BE2C (cell line): Measurements from ENCODE around the gene DMRTA2.

Source experiments
- DNase-seq: peaks from one replicate; pipeline ENCODE4 v3.0.0-alpha.2; 2020
- H3K27me3 ChIP-seq: fragments of 250-450 bp; sonication (Bioruptor Pico); 2 replicates; pipeline ENCODE4 v1.5.1; 2020; ENCODE audit warnings: mild to moderate bottlenecking
- H3K36me3 ChIP-seq: fragments of 250-450 bp; sonication (Bioruptor Pico); 2 replicates; pipeline ENCODE4 v1.5.1; 2020; ENCODE audit warnings: mild to moderate bottlenecking
- H3K4me1 ChIP-seq: fragments of 250-450 bp; sonication (Bioruptor Pico); 2 replicates; pipeline ENCODE4 v1.5.1; 2020
- H3K4me3 ChIP-seq: 2 replicates; pipeline ENCODE4 v1.5.1; 2011; ENCODE audit warnings: low read depth, low read length
- H3K9me3 ChIP-seq: fragments of 250-450 bp; sonication (Bioruptor Pico); 2 replicates; pipeline ENCODE4 v1.5.1; 2020
- TF ChIP-seq, protein P1 (sequence below): IDR thresholded peaks from 2 replicates; pipeline ENCODE4 v1.5.1; 2012; ENCODE audit warnings: mild to moderate bottlenecking, low read depth, low read length

DMRTA2 gene

DNA sequence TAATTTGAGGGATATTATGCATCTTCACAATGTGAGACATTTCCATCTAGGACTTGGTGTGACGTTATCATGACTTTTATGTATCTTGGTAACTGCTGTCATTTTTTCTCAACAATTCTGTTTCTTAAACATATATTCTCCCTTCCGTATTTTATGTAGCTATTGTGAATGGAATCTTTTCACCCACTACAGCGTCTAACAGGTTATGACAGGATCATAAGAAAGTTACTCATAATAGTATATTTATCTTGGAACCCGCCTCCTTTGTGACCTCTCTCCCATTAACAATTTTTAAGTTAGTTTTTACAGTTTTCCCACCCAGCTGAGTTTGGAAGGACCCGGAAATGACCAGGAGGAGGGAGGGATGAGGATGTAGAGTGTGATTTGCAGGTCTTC, 6.8 kb upstream of the DMRTA2 start:
- TF ChIP-seq, protein P1, sequence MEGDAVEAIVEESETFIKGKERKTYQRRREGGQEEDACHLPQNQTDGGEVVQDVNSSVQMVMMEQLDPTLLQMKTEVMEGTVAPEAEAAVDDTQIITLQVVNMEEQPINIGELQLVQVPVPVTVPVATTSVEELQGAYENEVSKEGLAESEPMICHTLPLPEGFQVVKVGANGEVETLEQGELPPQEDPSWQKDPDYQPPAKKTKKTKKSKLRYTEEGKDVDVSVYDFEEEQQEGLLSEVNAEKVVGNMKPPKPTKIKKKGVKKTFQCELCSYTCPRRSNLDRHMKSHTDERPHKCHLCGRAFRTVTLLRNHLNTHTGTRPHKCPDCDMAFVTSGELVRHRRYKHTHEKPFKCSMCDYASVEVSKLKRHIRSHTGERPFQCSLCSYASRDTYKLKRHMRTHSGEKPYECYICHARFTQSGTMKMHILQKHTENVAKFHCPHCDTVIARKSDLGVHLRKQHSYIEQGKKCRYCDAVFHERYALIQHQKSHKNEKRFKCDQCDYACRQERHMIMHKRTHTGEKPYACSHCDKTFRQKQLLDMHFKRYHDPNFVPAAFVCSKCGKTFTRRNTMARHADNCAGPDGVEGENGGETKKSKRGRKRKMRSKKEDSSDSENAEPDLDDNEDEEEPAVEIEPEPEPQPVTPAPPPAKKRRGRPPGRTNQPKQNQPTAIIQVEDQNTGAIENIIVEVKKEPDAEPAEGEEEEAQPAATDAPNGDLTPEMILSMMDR: no peak
- H3K36me3 ChIP-seq: no peaks in the 10 kb centered on the region
- DNase-seq: no peak
- no peaks in the 10 kb centered on the region for H3K9me3 ChIP-seq
- no peaks in the 10 kb centered on the region for H3K4me1 ChIP-seq
- H3K27me3 ChIP-seq: peaks cover 66% of the 10 kb centered on the region
- H3K4me3 ChIP-seq: no peak overlapping the region

DNA sequence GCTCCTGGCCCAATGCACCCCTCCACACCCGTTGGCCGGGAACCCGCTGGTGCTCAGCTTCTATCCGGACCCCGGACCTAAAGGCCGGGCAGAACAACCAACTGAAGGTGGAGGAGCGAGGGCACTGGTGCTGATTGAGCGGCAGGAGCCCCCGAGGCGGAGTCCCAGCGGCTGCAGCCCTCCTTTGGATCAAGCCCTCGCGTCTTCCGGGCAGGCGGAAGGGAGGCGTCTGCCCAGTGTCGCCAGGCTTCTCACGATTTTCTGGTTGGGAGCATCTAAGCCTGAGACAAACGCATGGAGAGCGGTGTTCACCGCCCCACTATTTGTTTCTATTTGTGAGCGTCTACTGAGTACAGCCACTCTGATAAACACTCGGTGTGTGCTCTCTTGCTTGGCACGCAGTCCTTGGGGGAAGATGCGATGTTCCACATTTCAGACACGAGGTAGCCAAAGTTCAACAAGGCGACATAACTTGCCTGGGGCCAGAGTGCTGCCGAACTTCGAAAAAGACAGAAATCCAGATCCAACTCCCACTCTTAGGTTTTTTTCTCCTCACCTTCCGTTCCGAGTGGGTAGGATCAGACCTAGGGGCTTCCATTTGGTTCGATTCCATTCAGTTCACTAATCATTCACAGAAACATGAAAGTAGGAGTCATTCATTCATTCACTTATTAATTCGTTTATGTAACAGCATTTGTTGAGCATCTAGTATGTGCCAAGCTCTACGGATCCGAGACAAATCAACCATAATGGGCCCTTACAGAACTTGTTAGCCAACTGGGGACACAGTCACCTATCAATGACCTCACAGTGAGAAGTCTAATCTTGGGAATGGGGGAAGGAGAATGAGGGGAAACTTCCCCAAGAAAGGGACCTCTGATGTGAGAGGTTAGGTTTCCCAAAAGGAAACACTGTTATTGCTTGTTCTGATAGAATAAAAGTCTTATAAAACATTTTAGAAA, 4.9 kb upstream of the DMRTA2 start:
- H3K27me3 ChIP-seq: peaks cover 85% of the 10 kb centered on the region
- H3K36me3 ChIP-seq: no peaks in the 10 kb centered on the region
- TF ChIP-seq, protein P1: no peak
- no peaks in the 10 kb centered on the region for H3K9me3 ChIP-seq
- H3K4me3 ChIP-seq: peak overlapping the region; percentile 11
- peaks cover 3% of the 10 kb centered on the region; the same call in 1 of the 2 replicates for H3K4me1 ChIP-seq
- no peak for DNase-seq

DNA sequence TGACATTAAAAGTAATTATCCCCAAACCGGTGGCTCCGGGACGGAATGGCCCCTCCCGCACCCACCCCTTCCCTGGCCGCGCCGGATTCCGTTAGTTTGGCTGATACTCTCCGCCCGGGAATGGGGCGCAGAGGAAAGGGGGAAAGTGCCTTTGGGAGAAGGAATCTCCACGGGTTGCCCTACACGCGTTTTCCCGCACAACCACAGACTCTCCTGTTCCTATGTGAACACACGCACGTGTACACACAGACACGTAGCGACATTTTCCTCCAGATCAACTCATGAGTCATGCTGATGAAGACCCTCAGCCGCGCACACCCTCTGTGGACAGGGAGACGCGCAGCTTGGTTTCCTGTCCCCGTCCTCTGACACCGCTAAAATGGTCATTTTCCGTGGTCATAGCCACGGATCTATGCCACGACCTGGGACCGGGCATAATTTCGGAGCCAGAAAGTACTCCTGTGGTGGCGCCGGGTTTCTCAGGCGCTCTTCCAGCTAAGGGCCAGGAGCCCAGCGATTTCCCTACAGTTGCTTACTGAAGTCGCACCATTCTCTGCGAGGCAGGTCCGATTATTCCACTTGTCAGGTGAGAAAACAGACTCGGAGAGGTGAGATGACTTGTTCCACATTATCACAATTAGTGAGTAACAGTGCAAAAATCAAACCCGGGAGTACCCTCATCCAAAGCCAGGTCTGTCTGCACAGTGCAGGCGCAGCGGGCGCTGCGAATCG, 4.0 kb upstream of the DMRTA2 start:
- peak overlapping the region; percentile 11 for H3K4me3 ChIP-seq
- H3K27me3 ChIP-seq: peaks cover 94% of the 10 kb centered on the region
- TF ChIP-seq, protein P1: no peak
- H3K9me3 ChIP-seq: no peaks in the 10 kb centered on the region
- no peaks in the 10 kb centered on the region for H3K36me3 ChIP-seq
- no peak for DNase-seq
- peaks cover 3% of the 10 kb centered on the region; the same call in 1 of the 2 replicates for H3K4me1 ChIP-seq

DNA sequence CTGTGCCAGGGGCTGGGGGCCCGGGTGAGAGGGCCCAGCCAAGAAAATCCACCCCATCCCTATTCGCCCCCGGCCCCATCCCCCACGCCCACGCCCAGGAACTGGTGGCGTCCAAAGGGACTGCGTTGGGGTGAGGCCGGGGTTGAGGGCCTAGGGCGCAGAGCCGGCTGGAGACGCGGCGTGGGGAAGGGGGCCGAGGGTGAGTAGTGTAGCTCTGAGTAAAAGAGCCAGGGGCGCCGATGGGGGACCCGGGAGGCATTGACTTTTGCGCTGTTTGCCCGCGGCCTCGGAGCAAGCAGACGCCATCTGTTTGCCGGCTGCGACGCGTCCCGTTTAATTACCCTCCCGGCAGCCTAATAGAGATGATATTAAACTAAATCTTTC, 3.5 kb upstream of the DMRTA2 start:
- Histone ChIP-seq H3K4me3 (peak overlapping the region; percentile 11; the same call in 1 of the 2 replicates), H3K9me3 (no peaks in the 10 kb centered on the region), H3K36me3 (no peaks in the 10 kb centered on the region), H3K4me1 (peaks cover 3% of the 10 kb centered on the region; the same call in 1 of the 2 replicates), H3K27me3 (peaks cover 99% of the 10 kb centered on the region)
- DNase-seq: no peak
- TF ChIP-seq, protein P1: no peak

DNA sequence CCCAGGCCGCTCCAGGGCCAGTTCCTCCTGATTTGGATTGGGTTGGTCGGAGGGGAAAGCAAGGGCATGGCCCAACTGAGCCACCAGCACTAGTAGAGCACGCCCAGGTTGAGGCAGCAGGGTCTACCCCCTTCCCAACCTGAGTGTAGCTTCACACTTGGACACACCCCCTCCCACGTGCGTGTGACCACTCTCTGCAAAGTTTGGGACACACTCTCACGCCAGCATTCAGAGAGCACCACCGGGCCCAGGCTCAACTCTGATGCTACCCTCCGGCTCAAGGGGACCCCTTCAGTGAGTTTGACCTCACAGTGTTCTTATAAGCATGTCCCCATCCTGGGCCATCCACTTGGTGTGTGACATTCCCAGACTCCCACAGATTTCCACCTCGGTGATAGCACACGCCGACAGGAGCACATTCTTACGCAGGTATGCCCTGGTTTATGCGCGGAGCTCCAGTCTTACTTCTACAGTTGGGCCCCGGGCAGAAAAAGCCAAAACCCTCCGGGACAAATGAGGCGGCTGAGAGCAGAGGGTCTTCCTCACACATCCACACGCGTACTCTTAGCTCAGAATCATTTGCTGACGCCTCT, 3.0 kb upstream of the DMRTA2 start:
- no peaks in the 10 kb centered on the region for H3K36me3 ChIP-seq
- DNase-seq: no peak
- peaks cover 100% of the 10 kb centered on the region for H3K27me3 ChIP-seq
- H3K4me3 ChIP-seq: no peak overlapping the region
- peaks cover 3% of the 10 kb centered on the region; the same call in 1 of the 2 replicates for H3K4me1 ChIP-seq
- no peaks in the 10 kb centered on the region for H3K9me3 ChIP-seq
- TF ChIP-seq, protein P1: no peak
